HepG2 (cell line): ENCODE data around the gene NRSN2. TPM values are rescaled to one million over a fixed set of nuclear protein-coding genes. Genes with fewer than 3 reads are reported as not detected.

Experiments used
- ATAC-seq: fragments of 200-7000 bp; cut with Tn5 transposase; 3 replicates; pipeline ENCODE4 v1.9.1; 2020; ENCODE audit warnings: mild to moderate bottlenecking, moderate library complexity
- BruUV-seq: library from RNA; stranded (reverse); fragments of 400-500 nt; replicated peaks from 2 replicates; lab custom pipeline; 2021; lab: Mats Ljungman, UMichigan
- CTCF ChIA-PET: fragments of 300-600 bp; formaldehyde crosslinking; extraction: SDS; loops from one replicate; lab custom pipeline; 2021; ENCODE audit warnings: low total read pairs, inconsistent platforms, low intra/inter-chr PET ratio; lab: Yijun Ruan, JAX
- POLR2A ChIA-PET: fragments of 350-600 bp; sonication (Branson Sonifier 250); formaldehyde crosslinking; loops from one replicate; lab custom pipeline; 2020; ENCODE audit warnings: antibody characterized with exemption, inconsistent platforms; lab: Yijun Ruan, JAX
- DNase-seq: peaks from one replicate; pipeline ENCODE4 v3.0.0-alpha.2; 2015; ENCODE audit warnings: low spot score
- FAIRE-seq: peaks from 3 replicates; lab custom pipeline; 2011; peaks lifted over from hg19 to GRCh38; lab: Jason Lieb, UNC
- H2AFZ ChIP-seq: one replicate; pipeline ENCODE4 v1.6.1; 2011; ENCODE audit warnings: low read length, inconsistent platforms
- H3K27ac ChIP-seq: fragments of 300-600 bp; 3 replicates; pipeline ENCODE4 v1.8.0; 2011; ENCODE audit warnings: mixed run types, mild to moderate bottlenecking, mixed read lengths, low read length, inconsistent platforms; ENCODE audit not compliant: insufficient read depth; ENCODE audit errors: extremely low read length
- H3K27me3 ChIP-seq, 2 experiments: fragments of 200-600 bp in 1 of 2; 2 replicates in 1 of 2; 3 replicates in 1 of 2; pipeline versions ENCODE4 v1.6.0 to v1.8.0; 2011; ENCODE audit warnings: low read length in 2 of 2, mild to moderate bottlenecking in 2 of 2, moderate library complexity in 2 of 2, inconsistent platforms in 1 of 2; ENCODE audit not compliant: insufficient read depth in 2 of 2, control insufficient read depth in 1 of 2
- H3K36me3 ChIP-seq, 2 experiments: fragments of 200-600 bp in 1 of 2; replicated peaks in 1 of 2; 2 replicates in 1 of 2; 3 replicates in 1 of 2; pipeline versions ENCODE4 v1.5.1 to v1.8.0; 2011; ENCODE audit warnings: low read length in 2 of 2, inconsistent platforms in 1 of 2; ENCODE audit not compliant: insufficient read depth in 2 of 2, control insufficient read depth in 1 of 2
- H3K4me1 ChIP-seq: 2 replicates; pipeline ENCODE4 v1.5.1; 2012; ENCODE audit warnings: low read length, inconsistent platforms; ENCODE audit not compliant: insufficient read depth
- H3K4me2 ChIP-seq: 2 replicates; pipeline ENCODE4 v1.6.0; 2011; ENCODE audit warnings: low read depth, low read length, inconsistent platforms
- H3K4me3 ChIP-seq, 3 experiments: fragments of 200-600 bp in 1 of 3; sonication (generic), shearing (Covaris generic) in 1 of 3; replicated peaks in 1 of 3; 2 replicates each; pipeline ENCODE4 v1.5.1; 2011 to 2016; ENCODE audit warnings: low read length in 3 of 3, inconsistent platforms in 2 of 3, low read depth in 2 of 3, mild to moderate bottlenecking in 2 of 3, control low read depth in 1 of 3, mixed read lengths in 1 of 3; ENCODE audit not compliant: insufficient read depth in 1 of 3
- H3K79me2 ChIP-seq: one replicate; pipeline ENCODE4 v1.6.1; 2011; ENCODE audit warnings: low read length, inconsistent platforms; ENCODE audit not compliant: insufficient read depth
- H3K9ac ChIP-seq: 2 replicates; pipeline ENCODE4 v1.6.0; 2011; ENCODE audit warnings: mild to moderate bottlenecking, low read depth, low read length, inconsistent platforms; ENCODE audit not compliant: insufficient read depth
- H3K9me3 ChIP-seq: 2 replicates; pipeline ENCODE4 v1.5.1; 2012; ENCODE audit warnings: mild to moderate bottlenecking, low read length
- H4K20me1 ChIP-seq: 2 replicates; pipeline ENCODE4 v1.6.0; 2011; ENCODE audit warnings: inconsistent platforms, mild to moderate bottlenecking, low read length, moderate library complexity; ENCODE audit not compliant: insufficient read depth
- EEA1 ChIP-seq: sonication (generic); formaldehyde crosslinking; IDR thresholded peaks from 2 replicates; pipeline ENCODE4 v1.5.1; 2020; ENCODE audit warnings: mild to moderate bottlenecking, missing genetic modification reagents, borderline replicate concordance
- FOXM1 ChIP-seq: sonication (generic); formaldehyde crosslinking; IDR thresholded peaks from 2 replicates; pipeline ENCODE4 v1.5.0; 2020; ENCODE audit warnings: missing genetic modification reagents
- GMEB2 ChIP-seq: IDR thresholded peaks from 2 replicates; pipeline ENCODE4 v1.6.1; 2016; ENCODE audit warnings: missing biosample characterization, missing genetic modification reagents, low read depth
- ISL2 ChIP-seq: sonication (generic); formaldehyde crosslinking; IDR thresholded peaks from 2 replicates; pipeline ENCODE4 v1.5.0; 2020; ENCODE audit warnings: missing genetic modification reagents
- KDM6A ChIP-seq: IDR thresholded peaks from 2 replicates; pipeline ENCODE4 v1.6.1; 2016; ENCODE audit warnings: low read depth
- MBD4 ChIP-seq: IDR thresholded peaks from 2 replicates; pipeline ENCODE4 v1.6.1; 2012; ENCODE audit warnings: low read length, inconsistent platforms, borderline replicate concordance
- PAF1 ChIP-seq: IDR thresholded peaks from 2 replicates; pipeline ENCODE4 v1.6.1; 2016; ENCODE audit warnings: missing genetic modification reagents, missing compliant biosample characterization
- POLR2G ChIP-seq: fragments of 200-400 bp; formaldehyde crosslinking; IDR thresholded peaks from 2 replicates; pipeline ENCODE4 v1.6.1; 2018; ENCODE audit warnings: mild to moderate bottlenecking, low read depth, low read length, moderate library complexity
- SMAD1 ChIP-seq: sonication (generic); formaldehyde crosslinking; IDR thresholded peaks from 2 replicates; pipeline ENCODE4 v1.4.0; 2020; ENCODE audit warnings: missing genetic modification reagents, low read depth, mild to moderate bottlenecking, borderline replicate concordance
- SSRP1 ChIP-seq: IDR thresholded peaks from 2 replicates; pipeline ENCODE4 v1.6.1; 2016; ENCODE audit warnings: control low read depth
- USF2 ChIP-seq, 2 experiments: sonication (generic) in 1 of 2; formaldehyde crosslinking in 1 of 2; IDR thresholded peaks; 2 replicates each; pipeline versions ENCODE4 v1.5.1 to v1.6.1; 2011 to 2020; ENCODE audit warnings: borderline replicate concordance in 1 of 2, low read depth in 1 of 2, low read length in 1 of 2, mild to moderate bottlenecking in 1 of 2, missing genetic modification reagents in 1 of 2, moderate library complexity in 1 of 2
- ZFX ChIP-seq: sonication (generic); formaldehyde crosslinking; IDR thresholded peaks from 2 replicates; pipeline ENCODE4 v1.4.0; 2020; ENCODE audit warnings: mild to moderate bottlenecking, low read depth, missing genetic modification reagents, moderate library complexity
- ZNF12 ChIP-seq: sonication (generic); formaldehyde crosslinking; IDR thresholded peaks from 2 replicates; pipeline ENCODE4 v1.5.0; 2020; ENCODE audit warnings: missing genetic modification reagents
- ZNF513 ChIP-seq: sonication (generic); formaldehyde crosslinking; conservative IDR thresholded peaks from 2 replicates; pipeline ENCODE4 v1.5.0; 2020; ENCODE audit warnings: missing genetic modification reagents
- ZNF784 ChIP-seq: sonication (generic); formaldehyde crosslinking; IDR thresholded peaks from 2 replicates; pipeline ENCODE4 v1.5.1; 2020; ENCODE audit warnings: missing genetic modification reagents, mild to moderate bottlenecking, borderline replicate concordance
- WGBS: methylation state at CpG from one replicate; pipeline ENCODE4 v1.1.6; 2017; ENCODE audit warnings: low lambda C conversion rate; 5-methylcytosine and 5-hydroxymethylcytosine counted together
- in situ Hi-C: cut with HindIII; loops from 2 replicates; pipeline ENCODE4 v1.10.0; 2017; ENCODE audit warnings: low pct_unique_long_range_greater_than_20kb; ENCODE audit not compliant: extremely low pct_ligation_motif_present
- intact Hi-C: fragments of 100-400 bp; cut with micrococcal nuclease; formaldehyde crosslinking; loops from one replicate; pipeline ENCODE4 v1.10.0; 2022; ENCODE audit not compliant: unreplicated experiment
- polyA plus RNA-seq, 8 experiments: library from polyadenylated mRNA; depleted of rRNA in 3 of 8; stranded (reverse) in 7 of 8; unstranded in 1 of 8; fragments of >200 nt; fragmentation: Illumina TruSeq in 4 of 8; extraction: Trizol in 4 of 8; gene quantifications; 2 replicates each; pipeline versions ENCODE4 v1.2.1 to v1.2.3, GENCODE V29; 2011 to 2016; ENCODE audit warnings: low read depth in 4 of 8, missing spikeins in 1 of 8, mixed read lengths in 1 of 8; ENCODE audit not compliant: insufficient read depth in 1 of 8
- total RNA-seq, 5 experiments: library from RNA; depleted of rRNA; stranded (reverse); fragments of >200 nt; fragmentation: Illumina TruSeq; extraction: Trizol; gene quantifications; 2 replicates each; pipeline ENCODE4 v1.2.3, GENCODE V29; 2016; ENCODE audit warnings: low read depth in 1 of 5

The NRSN2 gene
- total and polyA plus RNA-seq, 2 of the 13 experiments (the other 11 are each of a cell fraction or from before 2014, with no cell fraction given): 32.3 to 49.4 TPM

- no peak for TF ChIP-seq EEA1 (CRISPR knock-in tag)
- TF ChIP-seq PAF1 (CRISPR knock-in tag): peak; percentile 85
- peak; percentile 32; the same call in 1 of the 2 replicates for TF ChIP-seq ISL2 (CRISPR knock-in tag)
- 0 out of 2 replicates have a peak, but pooled peaks have one; percentile 78 for TF ChIP-seq ZNF513 (CRISPR knock-in tag)
- 0 out of 2 replicates have a peak, but pooled peaks have one; percentile 3 for TF ChIP-seq POLR2G
- TF ChIP-seq ZNF12: peak; percentile 89
Observed at GRCh38 chr20:399182-399707, 52.3 kb downstream of the NRSN2 start (continued).

GRCh38 chr20:400128-400453, 53.2 kb downstream of the NRSN2 start:
- intact Hi-C loops: no loop called here
- POLR2A ChIA-PET: interaction anchor here (0.7 to 29.0 kb wide), 12 partner anchors 2 to 110 kb away, joined by 3 to 1587 read pairs (median 7); partner anchors contain the start of genes NRSN2, RBCK1, SOX12 and TRIB3
- TF ChIP-seq KDM6A: no peak
- no peak for TF ChIP-seq SSRP1 (CRISPR knock-in tag)
- no peak; the same call in 1 of the 2 replicates for TF ChIP-seq MBD4
- TF ChIP-seq USF2 (IDR thresholded peaks at IDR 0.05; ENCODE audit: low read depth, low read length): no peak
- TF ChIP-seq USF2 (CRISPR knock-in tag; IDR thresholded peaks at IDR 0.05; ENCODE audit: borderline replicate concordance): no peak
- TF ChIP-seq SMAD1: no peak
- TF ChIP-seq FOXM1 (CRISPR knock-in tag): no peak
- TF ChIP-seq ZNF784 (CRISPR knock-in tag): 0 out of 2 replicates have a peak, but pooled peaks have one; percentile 20
- no peak for TF ChIP-seq GMEB2 (CRISPR knock-in tag)
- no peak; the same call in 1 of the 2 replicates for TF ChIP-seq ZFX (CRISPR knock-in tag)

More at GRCh38 chr20:400128-400453, 53.2 kb downstream of the NRSN2 start:
- Histone ChIP-seq H3K27ac (peak overlapping the region; percentile 99), H3K4me2 (peak overlapping the region; percentile 70), H3K9me3 (no peaks in the 10 kb centered on the region), H3K4me1 (peaks cover 97% of the 10 kb centered on the region), H3K9ac (peak overlapping the region; percentile 91), H4K20me1 (no peaks in the 10 kb centered on the region), H3K79me2 (peaks cover 3% of the 10 kb centered on the region), H2AFZ (no peak overlapping the region), H3K36me3 (peaks cover 17 to 27% of the 10 kb centered on the region in 2 experiments), H3K27me3 (no peaks in the 10 kb centered on the region), H3K4me3 (no peak overlapping the region)
- ATAC-seq: peak; percentile 2
- WGBS: 69% methylated on average over 2 of the region's 2 CpGs
- DNase-seq: peak; percentile 83
- in situ Hi-C loops: no loop called here
- no peak for FAIRE-seq
- no TSS peak for BruUV-seq
- CTCF ChIA-PET: no interaction called here
